GM10847 (cell line): Measurements from ENCODE around the gene OR56A3.

Experiments used
- POLR2A ChIP-seq: IDR thresholded peaks from 2 replicates; pipeline ENCODE4 v1.6.1; 2011; ENCODE audit not compliant: insufficient read length; ENCODE audit errors: extremely low read depth

The OR56A3 gene, protein sequence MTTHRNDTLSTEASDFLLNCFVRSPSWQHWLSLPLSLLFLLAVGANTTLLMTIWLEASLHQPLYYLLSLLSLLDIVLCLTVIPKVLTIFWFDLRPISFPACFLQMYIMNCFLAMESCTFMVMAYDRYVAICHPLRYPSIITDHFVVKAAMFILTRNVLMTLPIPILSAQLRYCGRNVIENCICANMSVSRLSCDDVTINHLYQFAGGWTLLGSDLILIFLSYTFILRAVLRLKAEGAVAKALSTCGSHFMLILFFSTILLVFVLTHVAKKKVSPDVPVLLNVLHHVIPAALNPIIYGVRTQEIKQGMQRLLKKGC

DNA sequence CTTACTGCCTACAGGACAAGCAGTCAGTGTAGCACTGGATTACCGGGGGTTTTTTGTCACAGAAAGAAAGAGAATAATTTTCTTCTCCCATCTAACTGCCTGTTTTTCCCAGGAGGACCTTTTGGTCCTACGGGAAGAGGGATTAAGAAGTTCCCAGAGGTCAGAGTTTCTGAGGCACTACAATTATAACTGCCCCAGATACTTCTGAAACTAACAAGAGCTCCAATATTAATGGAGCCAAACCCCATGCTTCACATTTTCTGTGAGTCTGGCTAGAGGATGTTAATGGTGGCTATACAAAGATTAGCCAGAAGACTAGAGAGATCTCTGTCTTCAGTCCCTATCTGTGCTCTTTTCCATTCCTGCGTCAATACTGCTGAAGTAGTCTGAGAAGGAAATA lies at the start of gene OR56A3:
OR56A3 (plus strand) TSS at position 301 of the 400 bp plus-strand sequence. CDS start 5,096 bp downstream, outside the sequence.
- TF ChIP-seq POLR2A, result no peak

DNA sequence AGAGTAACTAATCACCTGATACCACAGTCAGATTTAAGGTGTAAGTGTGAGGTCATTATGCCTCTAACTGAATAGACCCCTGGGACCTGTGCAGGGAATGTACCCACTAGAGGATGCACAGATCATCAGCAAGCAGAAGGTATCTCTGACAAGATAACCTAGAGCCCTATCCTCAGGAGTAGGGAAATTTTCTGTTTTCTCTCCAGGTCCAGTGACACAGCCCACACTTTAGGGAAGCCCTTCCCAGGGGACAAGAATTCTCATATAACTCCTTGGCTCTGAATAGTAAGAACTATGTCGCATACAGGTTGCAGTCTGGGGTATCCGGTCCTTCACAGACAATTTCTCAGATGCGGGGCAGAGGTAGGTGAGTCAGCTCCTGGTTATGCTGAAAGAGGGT lies 49.1 kb upstream of the OR56A3 start, which contains the start of gene OR52E5:
OR52E5 (plus strand) TSS at position 301 of the 400 bp plus-strand sequence. CDS start 7,569 bp downstream, outside the sequence.
- TF ChIP-seq POLR2A, result no peak

- no peak for TF ChIP-seq POLR2A
These were observed 42.5 kb upstream of the OR56A3 start for GRCh38 chr11:5899534-5899933.

DNA sequence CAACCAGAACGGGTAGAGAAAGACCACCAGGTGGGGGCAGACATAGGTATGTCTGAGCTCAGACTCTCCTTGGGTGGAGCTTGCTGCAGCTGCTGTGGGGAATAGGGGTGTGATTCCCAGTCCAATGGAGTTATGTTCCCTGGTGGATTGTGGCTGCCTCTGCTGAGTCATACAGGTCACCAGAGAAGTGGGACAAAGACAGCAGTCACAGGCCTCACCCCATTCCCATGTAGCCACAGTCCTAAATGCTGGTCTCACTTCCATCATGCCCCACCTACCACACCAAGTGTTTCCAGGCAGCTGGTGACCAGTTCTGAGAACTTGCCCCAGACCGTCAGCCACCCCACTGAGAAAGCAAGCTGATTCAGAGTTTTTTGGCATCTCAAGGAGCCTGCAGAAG lies 31.5 kb upstream of the OR56A3 start:
- no peak for TF ChIP-seq POLR2A

- TF ChIP-seq POLR2A, result no peak
These were observed 19.2 kb upstream of the OR56A3 start for GRCh38 chr11:5922749-5923426.

- TF ChIP-seq POLR2A, result no peak
These were observed 18.6 kb upstream of the OR56A3 start for GRCh38 chr11:5923427-5923776.

DNA sequence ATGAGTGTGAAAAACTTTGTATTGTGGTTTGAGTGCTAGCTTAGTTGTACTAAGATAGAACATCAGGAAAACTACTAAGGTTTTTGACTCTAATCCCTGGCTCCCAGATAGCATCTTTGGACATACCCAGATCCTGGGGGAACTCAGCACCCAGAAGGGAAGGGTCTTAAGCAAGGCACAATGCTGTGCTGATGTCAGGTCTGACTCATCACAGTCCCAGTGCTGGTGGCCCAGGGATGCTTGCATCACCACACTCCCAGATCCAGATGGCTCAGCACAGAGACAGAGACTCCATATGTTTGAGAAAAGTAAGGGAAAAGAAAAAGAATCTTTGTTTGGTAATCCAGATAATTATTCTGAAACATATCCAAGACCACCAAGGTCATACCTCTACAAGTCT lies 18.3 kb upstream of the OR56A3 start:
- no peak for TF ChIP-seq POLR2A

DNA sequence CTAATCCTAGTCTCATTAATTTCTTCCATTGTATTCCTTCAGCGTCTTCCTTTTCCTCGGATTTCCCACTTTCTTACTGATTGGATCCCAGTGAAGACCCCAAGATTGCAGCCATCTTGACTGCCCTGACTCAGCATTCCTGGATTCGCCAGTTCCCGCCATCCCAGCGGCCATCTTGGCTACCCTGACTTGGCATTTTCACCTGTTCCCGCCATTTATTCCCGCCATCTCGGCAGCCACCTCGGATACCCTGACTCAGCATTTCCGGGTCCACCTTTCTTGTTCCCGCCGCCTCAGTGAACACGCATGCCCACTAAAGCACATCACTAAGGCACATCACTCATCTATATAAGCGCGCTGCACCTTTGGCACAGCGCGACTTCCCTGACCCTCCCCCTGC lies 13.8 kb upstream of the OR56A3 start:
- TF ChIP-seq POLR2A, result no peak

- TF ChIP-seq POLR2A, result no peak
These were observed 13.2 kb upstream of the OR56A3 start for GRCh38 chr11:5928811-5929210.

- no peak for TF ChIP-seq POLR2A
These were observed 12.3 kb upstream of the OR56A3 start for GRCh38 chr11:5929571-5930368.

- TF ChIP-seq POLR2A, result no peak
These were observed 11.4 kb upstream of the OR56A3 start for GRCh38 chr11:5930614-5931013.

- TF ChIP-seq POLR2A, result no peak
These were observed 11.0 kb upstream of the OR56A3 start for GRCh38 chr11:5931061-5931460.

GRCh38 chr11:5932671-5933070 lies 9.4 kb upstream of the OR56A3 start:
- no peak for TF ChIP-seq POLR2A

DNA sequence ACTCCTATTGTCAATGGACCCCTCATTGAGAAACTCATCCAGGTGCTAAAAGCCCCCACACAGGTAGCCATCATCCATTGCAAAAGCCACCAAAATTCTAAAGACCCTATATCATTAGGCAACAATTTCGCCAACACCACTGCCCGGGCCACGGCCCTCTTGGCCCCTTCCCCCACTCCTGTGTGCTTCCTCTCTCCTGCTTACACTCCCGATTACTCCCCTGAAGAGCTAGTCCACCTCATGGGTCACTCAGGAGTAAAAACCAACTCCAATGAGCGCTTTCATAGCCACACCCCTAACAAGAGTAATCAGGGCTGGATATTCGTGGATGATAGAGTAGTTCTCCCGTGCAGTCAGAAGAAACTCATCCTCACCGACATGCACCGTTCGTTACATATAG lies 8.9 kb upstream of the OR56A3 start:
- TF ChIP-seq POLR2A, result no peak

DNA sequence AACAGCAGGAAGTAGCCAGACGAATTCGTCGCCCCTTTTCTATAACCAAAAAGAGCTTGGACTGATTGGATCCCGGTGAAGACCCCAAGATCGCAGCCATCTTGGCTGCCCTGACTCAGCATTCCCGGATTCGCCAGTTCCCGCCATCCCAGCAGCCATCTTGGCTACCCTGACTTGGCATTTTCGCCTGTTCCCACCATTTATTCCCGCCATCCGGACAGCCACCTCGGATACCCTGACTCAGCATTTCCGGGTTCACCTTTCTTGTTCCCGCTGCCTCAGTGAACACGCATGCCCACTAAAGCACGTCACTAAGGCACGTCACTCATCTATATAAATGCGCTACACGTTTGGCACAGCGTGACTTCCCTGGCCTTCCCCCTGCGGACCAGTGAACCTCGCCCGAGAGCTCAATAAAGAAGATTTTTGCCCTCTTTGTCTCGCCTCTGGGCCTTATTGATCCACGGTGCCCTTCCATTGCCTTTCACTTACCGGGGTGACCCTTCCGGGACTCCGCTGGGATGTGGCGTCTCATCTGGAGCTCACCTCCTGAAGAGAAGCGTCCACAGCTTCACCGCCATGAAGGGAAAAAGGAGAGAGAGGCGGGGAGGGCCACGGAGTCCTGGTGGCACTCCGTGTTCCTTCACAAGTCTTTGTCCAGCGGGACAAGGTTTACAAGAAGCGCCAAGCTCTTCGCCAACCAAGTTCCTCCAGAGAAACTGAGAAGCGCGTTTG lies 4.0 kb upstream of the OR56A3 start:
- no peak for TF ChIP-seq POLR2A
